Cerebellar cortex (tissue), 1 donor: ENCODE results near the gene NEURL2.
A peak's percentile ranks its signal among the peaks of the same experiment; 100 is the strongest.
"Not testable (repeated sequence)": the region's sequence is repeated elsewhere in the genome, so short reads cannot be mapped to it uniquely, and the experiment has no call there.

ENCODE experiments used
- DNase-seq: peaks from one replicate; pipeline ENCODE4 v3.0.0-alpha.2; 2015; ENCODE audit warnings: low spot score

NEURL2 gene

GRCh38 chr20:45919542-45920399 is 28.8 kb upstream of the NEURL2 start:
- DNase-seq = no peak

DNA sequence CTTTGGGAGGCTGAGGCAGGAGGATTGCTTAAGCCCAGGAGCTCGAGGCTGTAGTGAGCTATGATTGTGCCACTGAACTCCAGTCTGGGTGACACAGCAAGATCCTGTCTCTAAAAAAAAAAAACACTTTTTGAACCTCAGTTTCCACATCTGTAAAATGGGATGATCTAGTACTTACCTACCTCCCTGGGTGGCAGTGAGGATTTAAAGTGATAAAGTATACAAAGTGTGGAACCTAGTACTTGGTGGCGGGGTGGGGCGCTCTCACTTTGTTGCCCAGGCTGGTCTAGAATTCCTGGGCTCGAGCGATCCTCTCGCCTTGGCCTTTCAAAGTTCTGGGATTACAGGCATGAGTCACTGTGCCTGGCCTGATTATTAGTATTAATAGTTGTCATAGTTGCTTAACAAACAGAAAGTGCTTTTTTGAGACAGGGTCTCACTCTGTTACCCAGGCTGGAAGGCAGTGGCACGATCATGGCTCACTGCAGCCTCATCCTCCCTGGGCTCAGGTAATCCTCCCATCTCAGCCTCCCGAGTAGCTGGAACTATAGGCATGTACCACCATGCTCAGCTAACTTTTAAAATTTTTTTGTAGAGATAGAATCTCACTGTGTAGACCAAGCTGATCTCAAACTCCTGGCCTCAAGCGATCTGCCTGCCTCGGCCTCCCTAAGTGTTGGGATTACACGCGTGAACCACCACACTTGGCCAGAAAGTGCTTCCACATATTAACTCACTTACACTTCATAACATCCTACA is 27.9 kb upstream of the NEURL2 start:
- no peak for DNase-seq

GRCh38 chr20:45918182-45918737 is 27.3 kb upstream of the NEURL2 start:
- no peak for DNase-seq

DNA sequence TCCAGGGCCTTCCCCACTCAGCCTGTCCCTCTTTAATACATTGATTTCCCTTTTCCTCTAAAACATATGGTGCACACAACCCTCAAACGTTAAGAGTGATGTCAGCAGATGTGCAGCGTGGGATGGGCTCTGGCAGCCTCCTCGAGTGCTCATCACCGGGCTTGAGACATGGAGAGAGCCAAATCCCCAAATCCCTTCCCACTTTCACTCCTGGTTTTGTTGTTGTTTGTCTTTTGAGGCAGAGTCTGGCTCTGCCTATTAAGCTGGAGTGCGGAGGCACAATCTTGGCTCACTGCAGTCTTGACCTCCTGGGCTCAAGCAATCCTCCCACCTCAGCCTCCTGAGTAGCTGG is 26.8 kb upstream of the NEURL2 start:
- DNase-seq = no peak

DNA sequence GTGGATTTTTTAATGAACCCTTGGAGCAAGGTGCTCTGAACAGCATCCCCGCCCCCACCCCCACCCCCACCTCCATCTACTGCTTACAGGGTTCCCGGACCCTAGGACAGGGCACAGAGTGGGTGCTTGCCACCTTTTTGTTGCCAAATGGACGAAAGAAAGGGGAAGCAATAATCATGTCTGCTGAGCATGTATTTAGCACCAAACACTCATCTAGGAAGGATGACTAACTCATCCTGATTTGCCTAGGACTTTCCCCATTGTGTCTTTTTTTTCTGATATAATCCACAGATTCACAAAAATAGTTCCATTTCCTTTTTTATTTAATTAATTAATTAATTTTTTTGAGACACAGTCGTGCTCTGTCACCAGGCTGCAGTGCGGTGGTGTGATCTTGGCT is 22.1 kb upstream of the NEURL2 start:
- DNase-seq = no peak

DNA sequence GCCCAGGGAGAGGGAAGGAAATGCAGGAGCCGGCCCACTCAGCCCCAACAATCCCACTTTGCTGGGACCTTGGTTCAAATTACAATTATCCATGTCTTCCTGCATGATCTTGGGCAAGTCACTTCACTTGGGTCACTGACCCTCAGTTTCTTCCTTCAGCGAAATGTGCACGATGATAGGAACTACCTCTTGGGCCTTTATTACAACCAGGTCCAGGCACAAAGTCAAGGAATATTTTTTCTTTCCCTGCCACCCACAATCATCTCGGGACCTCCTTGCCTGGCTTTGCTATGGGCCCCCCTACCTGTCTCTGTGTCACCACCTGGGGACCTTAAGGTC is 21.3 kb upstream of the NEURL2 start:
- DNase-seq = no peak

GRCh38 chr20:45911486-45912343 is 20.7 kb upstream of the NEURL2 start, which contains the start of gene PLTP:
Gene PLTP (minus strand): TSS chr20:45912155. CDS start chr20:45911452, 703 bp downstream.
- DNase-seq = peak; percentile 67

GRCh38 chr20:45910670-45911485 is 19.9 kb upstream of the NEURL2 start:
- peak; percentile 97 for DNase-seq

GRCh38 chr20:45909817-45910669 is 19.0 kb upstream of the NEURL2 start:
- no peak for DNase-seq

- DNase-seq = no peak
Measured at GRCh38 chr20:45909336-45909808, 18.4 kb upstream of the NEURL2 start.

- no peak for DNase-seq
Measured at GRCh38 chr20:45908084-45908483, 17.1 kb upstream of the NEURL2 start.

DNA sequence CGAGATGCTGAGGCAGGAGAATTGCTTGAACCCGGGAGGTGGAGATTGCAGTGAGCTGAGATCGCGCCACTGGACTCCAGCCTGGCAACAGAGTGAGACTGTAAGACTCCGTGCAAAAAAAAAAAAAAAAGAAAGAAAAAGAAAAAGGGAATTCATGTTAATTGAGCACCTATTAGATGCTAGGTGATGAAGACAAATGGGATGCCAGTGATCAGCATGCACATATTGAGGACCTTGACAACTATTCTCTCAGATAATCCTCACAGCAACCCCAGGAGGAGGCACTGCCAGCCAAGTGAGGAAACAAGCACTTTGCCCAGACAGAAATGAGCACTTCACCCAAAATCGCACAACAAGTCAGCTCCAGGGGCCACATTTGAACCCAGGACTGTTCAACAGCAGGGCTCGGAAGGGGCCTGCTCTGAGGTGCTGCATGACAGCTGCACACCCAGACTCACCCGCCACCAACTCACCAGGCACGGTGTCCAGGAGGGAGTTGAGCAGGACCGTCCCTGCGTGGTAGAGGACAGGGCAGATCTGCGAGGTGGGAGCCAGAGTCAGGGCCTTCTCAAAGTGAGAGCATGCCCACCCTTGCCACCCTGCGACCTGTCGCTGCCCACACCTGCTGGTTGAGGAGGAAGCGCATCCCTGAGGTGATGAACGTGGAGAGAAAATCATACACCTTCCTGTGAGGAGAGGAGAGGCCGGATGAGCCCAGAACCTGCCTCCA is 16.4 kb upstream of the NEURL2 start:
- no peak for DNase-seq

DNA sequence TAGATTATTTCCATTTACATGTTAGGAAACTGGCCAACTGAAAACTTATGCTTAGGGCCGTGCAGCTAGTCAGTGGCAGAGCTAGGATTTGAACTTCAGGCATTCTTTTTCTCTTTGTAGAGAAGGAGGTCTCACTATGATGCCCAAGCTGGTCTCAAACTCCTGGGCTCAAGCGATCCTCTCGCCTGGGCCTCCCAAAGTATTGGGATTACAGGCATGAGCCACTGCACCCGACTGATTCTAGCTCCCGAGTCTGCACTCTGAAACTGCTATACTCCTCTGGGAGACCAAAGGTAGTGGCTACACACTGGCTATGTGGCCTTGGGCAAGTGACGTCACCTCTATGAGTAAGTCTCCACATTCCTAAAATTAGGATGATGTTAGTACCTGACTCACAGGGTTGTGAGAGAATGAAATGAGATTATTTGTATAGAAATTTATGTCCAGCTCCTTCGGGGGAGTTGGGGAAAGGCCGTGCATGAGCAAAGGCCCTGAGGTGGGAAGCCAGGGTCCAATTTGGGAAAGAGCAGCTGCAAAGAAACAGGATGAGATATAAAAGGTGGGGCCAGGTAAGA is 14.6 kb upstream of the NEURL2 start:
- no peak for DNase-seq

GRCh38 chr20:45904583-45905504 is 13.8 kb upstream of the NEURL2 start:
- DNase-seq = no peak

- DNase-seq = no peak
Measured at GRCh38 chr20:45902199-45902701, 11.2 kb upstream of the NEURL2 start.

DNA sequence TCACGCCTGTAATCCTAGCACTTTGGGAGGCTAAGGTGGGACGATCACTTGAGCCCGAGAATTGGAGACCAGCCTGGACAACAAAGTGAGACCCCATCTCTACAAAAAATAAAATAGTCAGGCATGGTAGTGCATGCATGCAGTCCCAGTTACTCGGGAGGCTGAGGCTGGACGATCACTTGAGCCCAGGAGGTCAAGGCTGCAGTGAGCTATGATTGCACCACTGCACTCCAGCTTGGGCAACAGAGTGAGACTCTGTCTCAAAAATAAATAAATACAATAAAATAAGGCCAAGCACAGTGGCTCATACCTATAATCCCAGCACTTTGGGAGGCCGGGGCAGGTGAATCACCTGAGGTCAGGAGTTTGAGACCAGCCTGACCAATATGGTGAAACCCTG is 10.3 kb upstream of the NEURL2 start:
- DNase-seq = not testable (repeated sequence)

DNA sequence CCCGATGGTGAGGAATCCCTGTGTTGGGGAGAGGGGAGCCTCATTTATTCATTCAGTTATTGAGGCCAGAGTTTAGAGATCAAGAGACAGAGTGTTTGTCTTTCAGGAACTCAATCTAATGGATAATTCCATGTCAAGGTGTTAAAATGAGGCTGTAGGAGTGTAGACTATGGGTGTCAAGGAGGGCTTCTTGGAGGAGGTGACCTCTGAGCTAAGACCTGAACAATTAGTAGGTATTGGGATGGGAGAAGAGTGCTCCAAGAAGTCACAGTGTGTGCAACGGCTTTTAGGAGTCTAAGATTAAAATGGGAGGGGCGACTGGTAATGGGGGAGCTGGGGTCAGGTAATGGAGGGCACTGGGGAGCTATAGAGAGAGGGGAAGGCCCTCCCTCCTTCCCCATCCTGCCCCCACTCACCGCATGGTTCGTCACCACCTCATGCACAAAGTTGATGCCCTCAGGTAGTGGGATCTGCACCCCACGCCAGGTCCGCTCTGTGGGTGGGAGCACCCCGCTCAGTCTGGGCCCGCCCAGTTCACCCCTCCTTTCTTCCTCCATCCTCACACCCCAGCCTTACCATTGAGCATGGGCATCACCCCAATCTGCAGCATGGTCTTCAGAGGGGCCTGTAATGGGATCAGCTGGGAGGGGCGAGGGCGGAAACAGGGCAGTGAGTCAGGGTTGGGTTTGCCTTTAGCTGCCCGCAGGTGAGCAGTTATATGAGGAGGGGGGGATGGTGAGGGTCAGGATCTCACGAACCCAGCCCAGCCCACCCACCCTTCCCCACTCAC is 8.2 kb upstream of the NEURL2 start:
- no peak for DNase-seq
